ENCODE measurements around the gene LIMD2.

GRCh38 chr17:63657786-63658185, 42.1 kb downstream of the LIMD2 start:
- TF ChIP-seq POLR2A (IDR thresholded peaks at IDR 0.05; ENCODE audit: low read depth, low read length): no peak
- TF ChIP-seq POLR2AphosphoS5 (IDR thresholded peaks at IDR 0.05; ENCODE audit: low read depth, low read length): no peak
